Trophoblast cell (in vitro differentiated cells and primary cell): ENCODE results near the gene KISS1R.
A peak's percentile ranks its signal among the peaks of the same experiment; 100 is the strongest.

ENCODE experiments used
- DNase-seq, 2 donors: peaks; one replicate each; pipeline ENCODE4 v3.0.0-alpha.2; 2016
- H2AFZ ChIP-seq: 2 replicates; pipeline ENCODE4 v1.6.1; 2013; ENCODE audit warnings: low read length, moderate library complexity, mild to moderate bottlenecking; ENCODE audit not compliant: insufficient read depth, poor library complexity
- H2AK5ac ChIP-seq: 2 replicates; pipeline ENCODE4 v1.6.1; 2013; ENCODE audit warnings: mild to moderate bottlenecking, low read length
- H2BK120ac ChIP-seq: 2 replicates; pipeline ENCODE4 v1.6.1; 2013; ENCODE audit warnings: low read length, mild to moderate bottlenecking, moderate library complexity; ENCODE audit not compliant: insufficient read depth, poor library complexity
- H2BK12ac ChIP-seq: 2 replicates; pipeline ENCODE4 v1.6.1; 2013; ENCODE audit warnings: mild to moderate bottlenecking, low read length, moderate library complexity
- H2BK5ac ChIP-seq: 2 replicates; pipeline ENCODE4 v1.6.1; 2013; ENCODE audit warnings: low read length, low read depth, moderate library complexity, mild to moderate bottlenecking; ENCODE audit not compliant: poor library complexity
- H3K14ac ChIP-seq: 2 replicates; pipeline ENCODE4 v1.6.1; 2013; ENCODE audit warnings: mild to moderate bottlenecking, low read length
- H3K18ac ChIP-seq: 2 replicates; pipeline ENCODE4 v1.6.1; 2013; ENCODE audit warnings: mild to moderate bottlenecking, low read length
- H3K23ac ChIP-seq: 2 replicates; pipeline ENCODE4 v1.6.1; 2013; ENCODE audit warnings: low read length
- H3K27ac ChIP-seq: 2 replicates; pipeline ENCODE4 v1.5.1; 2013; ENCODE audit warnings: low read depth, mild to moderate bottlenecking, inconsistent platforms, low read length, moderate library complexity
- H3K27me3 ChIP-seq: 2 replicates; pipeline ENCODE4 v1.6.1; 2013; ENCODE audit warnings: inconsistent platforms, mild to moderate bottlenecking, low read length, moderate library complexity; ENCODE audit not compliant: insufficient read depth
- H3K36me3 ChIP-seq, 2 experiments: 1 replicate in 1 of 2; 2 replicates in 1 of 2; pipeline ENCODE4 v1.6.1; 2013; ENCODE audit warnings: low read length in 2 of 2, mild to moderate bottlenecking in 2 of 2, moderate library complexity in 1 of 2; ENCODE audit not compliant: insufficient read depth in 2 of 2, control insufficient read depth in 1 of 2
- H3K4ac ChIP-seq: 2 replicates; pipeline ENCODE4 v1.6.1; 2013; ENCODE audit warnings: low read depth, mild to moderate bottlenecking, low read length, moderate library complexity
- H3K4me1 ChIP-seq, 2 experiments: 1 replicate in 1 of 2; 2 replicates in 1 of 2; pipeline ENCODE4 v1.6.1; 2013; ENCODE audit warnings: low read length in 2 of 2, mild to moderate bottlenecking in 2 of 2, moderate library complexity in 1 of 2; ENCODE audit not compliant: insufficient read depth in 2 of 2, control insufficient read depth in 1 of 2
- H3K4me2 ChIP-seq: 2 replicates; pipeline ENCODE4 v1.6.1; 2013; ENCODE audit warnings: inconsistent platforms, mild to moderate bottlenecking, low read length, moderate library complexity
- H3K4me3 ChIP-seq: 2 replicates; pipeline ENCODE4 v1.5.1; 2013; ENCODE audit warnings: mild to moderate bottlenecking, low read depth, low read length, inconsistent platforms
- H3K79me1 ChIP-seq: one replicate; pipeline ENCODE4 v1.6.1; 2013; ENCODE audit warnings: low read length
- H3K79me2 ChIP-seq: 2 replicates; pipeline ENCODE4 v1.6.1; 2013; ENCODE audit warnings: low read length, mild to moderate bottlenecking; ENCODE audit not compliant: control insufficient read depth, insufficient read depth, poor library complexity
- H3K9ac ChIP-seq: 2 replicates; pipeline ENCODE4 v1.6.1; 2013; ENCODE audit warnings: mild to moderate bottlenecking, low read length
- H3K9me3 ChIP-seq: 2 replicates; pipeline ENCODE4 v1.6.1; 2013; ENCODE audit warnings: low read depth, mild to moderate bottlenecking, control low read depth, inconsistent platforms, low read length; ENCODE audit not compliant: insufficient read depth
- H4K12ac ChIP-seq: 2 replicates; pipeline ENCODE4 v1.6.1; 2013; ENCODE audit warnings: low read depth, mild to moderate bottlenecking, low read length, moderate library complexity
- H4K8ac ChIP-seq: 2 replicates; pipeline ENCODE4 v1.6.1; 2013; ENCODE audit warnings: low read depth, mild to moderate bottlenecking, low read length, moderate library complexity
- H4K91ac ChIP-seq: one replicate; pipeline ENCODE4 v1.6.1; 2013; ENCODE audit warnings: low read depth, mild to moderate bottlenecking, low read length, moderate library complexity
- WGBS: extraction: QIAGEN DNeasy Blood & Tissue Kit; methylation state at CpG from one replicate; pipeline ENCODE4 v1.1.7; 2013; ENCODE audit warnings: missing lambda C conversion rate; ENCODE audit not compliant: insufficient read length, insufficient coverage; ENCODE audit errors: extremely low coverage; 5-methylcytosine and 5-hydroxymethylcytosine counted together

KISS1R gene

DNA sequence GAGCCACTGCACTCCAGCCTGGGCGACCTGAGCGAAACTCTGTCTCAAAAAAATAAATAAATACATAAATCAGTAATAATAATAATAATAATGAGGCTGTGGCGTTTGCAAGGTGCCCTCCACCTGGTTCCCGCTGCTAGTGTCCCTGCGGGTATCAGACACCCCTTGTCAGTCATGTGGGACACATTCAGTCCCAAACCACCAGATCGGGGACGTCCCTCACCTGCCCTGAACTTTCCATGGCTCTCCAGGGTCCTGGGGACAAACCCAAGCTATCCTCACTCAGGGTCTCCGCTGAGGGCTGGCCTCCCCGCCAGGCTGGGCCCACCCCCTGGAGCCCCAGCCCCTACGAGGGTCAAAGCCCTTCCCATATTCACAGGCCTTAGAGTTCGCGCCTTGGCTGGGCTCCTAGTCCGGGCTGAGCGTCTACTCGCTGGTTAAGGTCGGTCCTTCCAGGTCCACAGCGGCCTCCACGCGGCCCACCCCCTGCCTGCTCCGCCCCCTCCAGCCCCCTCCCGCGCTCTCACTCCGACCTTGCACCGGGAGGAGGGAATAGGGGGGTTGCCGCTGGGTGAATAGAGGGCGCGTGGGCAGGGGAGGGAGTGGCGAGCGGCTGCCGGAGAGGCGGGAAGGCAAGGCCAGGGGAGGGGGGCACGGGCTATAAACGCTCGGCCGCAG lies 349 bp upstream of the KISS1R start:
- H3K9me3 ChIP-seq = peaks cover 11% of the 10 kb centered on the region
- whole genome bisulfite sequencing = no CpG with 5 or more reads among the region's 35 CpGs
- no peak overlapping the region for H2BK120ac ChIP-seq
- no peak overlapping the region for H2AK5ac ChIP-seq
- no peak overlapping the region for H4K8ac ChIP-seq
- no peak overlapping the region for H3K9ac ChIP-seq
- H3K23ac ChIP-seq = no peak overlapping the region
- peaks cover 6% of the 10 kb centered on the region for H3K79me1 ChIP-seq
- H3K4me2 ChIP-seq = peak overlapping the region; percentile 57
- no peak overlapping the region for H3K27ac ChIP-seq
- H2BK12ac ChIP-seq = no peak overlapping the region
- peaks cover 10 to 16% of the 10 kb centered on the region in 2 experiments for H3K4me1 ChIP-seq
- no peak overlapping the region for H3K18ac ChIP-seq
- H3K27me3 ChIP-seq = peaks cover 40% of the 10 kb centered on the region
- no peak overlapping the region for H3K4ac ChIP-seq
- DNase-seq = no peak
- H3K4me3 ChIP-seq = no peak overlapping the region
- no peak overlapping the region for H2BK5ac ChIP-seq
- H4K91ac ChIP-seq = no peak overlapping the region
- H3K79me2 ChIP-seq = peaks cover 8% of the 10 kb centered on the region
- no peaks in the 10 kb centered on the region for H3K36me3 ChIP-seq
- H3K14ac ChIP-seq = no peak overlapping the region
- H4K12ac ChIP-seq = no peak overlapping the region
- H2AFZ ChIP-seq = no peak overlapping the region

DNA sequence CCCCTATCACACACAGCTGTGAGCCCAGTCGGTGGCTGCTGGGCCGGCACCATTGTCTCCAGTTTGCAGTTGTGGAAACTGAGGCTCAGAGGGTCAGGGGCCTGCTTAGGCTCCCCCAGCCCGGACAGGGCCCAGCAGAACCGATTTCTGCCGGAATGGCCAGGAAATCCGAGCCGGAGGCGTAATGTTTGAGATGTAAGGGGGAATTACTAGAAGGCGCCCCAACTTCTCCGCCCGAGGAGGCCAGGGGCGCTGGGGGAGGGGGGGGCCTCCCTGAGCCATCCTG lies 962 bp downstream of the KISS1R start:
- Histone ChIP-seq H3K4me3 (no peak overlapping the region), H2BK120ac (no peak overlapping the region), H3K36me3 (no peaks in the 10 kb centered on the region)

DNA sequence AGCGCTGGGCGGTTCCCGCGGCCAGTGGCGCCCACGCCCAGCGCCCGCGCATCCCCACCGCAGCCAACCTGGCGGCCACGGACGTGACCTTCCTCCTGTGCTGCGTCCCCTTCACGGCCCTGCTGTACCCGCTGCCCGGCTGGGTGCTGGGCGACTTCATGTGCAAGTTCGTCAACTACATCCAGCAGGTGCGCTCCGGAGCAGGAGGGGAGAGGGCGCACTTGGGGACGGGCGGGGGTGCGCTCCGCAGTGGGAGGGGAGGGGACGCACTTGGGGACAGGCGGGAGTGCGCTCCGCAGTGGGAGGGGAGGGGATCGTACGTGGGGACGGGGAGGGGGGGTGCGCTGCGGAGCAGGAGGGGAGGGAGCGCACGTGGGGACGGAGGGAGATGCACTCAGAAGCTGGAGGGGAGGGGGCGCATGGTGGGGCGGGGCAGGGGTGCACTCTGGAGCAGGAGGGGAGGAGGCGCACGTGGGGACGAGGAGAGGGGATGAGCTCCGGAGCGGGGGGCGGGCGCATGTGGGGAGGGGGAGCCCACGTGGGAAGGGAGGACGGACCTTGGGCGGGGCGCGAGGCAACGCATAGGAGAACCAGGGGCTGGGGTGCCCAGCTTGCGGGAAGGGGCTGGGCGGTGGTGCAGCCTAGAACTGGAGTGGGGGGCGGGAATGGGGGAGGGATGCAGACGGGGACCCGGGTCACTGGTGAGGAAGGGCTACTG lies 1.5 kb downstream of the KISS1R start:
- Histone ChIP-seq H3K4ac (no peak overlapping the region), H3K23ac (no peak overlapping the region), H3K18ac (no peak overlapping the region), H3K27me3 (peaks cover 40% of the 10 kb centered on the region), H3K9ac (no peak overlapping the region), H2BK5ac (no peak overlapping the region), H2BK120ac (no peak overlapping the region), H4K8ac (no peak overlapping the region), H4K12ac (no peak overlapping the region), H3K27ac (no peak overlapping the region), H2AFZ (no peak overlapping the region), H3K79me1 (peaks cover 7% of the 10 kb centered on the region), H4K91ac (no peak overlapping the region), H2AK5ac (no peak overlapping the region), H2BK12ac (no peak overlapping the region), H3K14ac (no peak overlapping the region), H3K79me2 (peaks cover 2% of the 10 kb centered on the region), H3K4me1 (peaks cover 13 to 24% of the 10 kb centered on the region in 2 experiments), H3K36me3 (no peaks in the 10 kb centered on the region), H3K9me3 (peaks cover 11% of the 10 kb centered on the region), H3K4me2 (no peak overlapping the region), H3K4me3 (no peak overlapping the region)
- WGBS = no CpG with 5 or more reads among the region's 58 CpGs
- no peak for DNase-seq

More for the DNA sequence above, 962 bp downstream of the KISS1R start:
- DNase-seq = no peak
- Histone ChIP-seq H4K12ac (no peak overlapping the region), H2BK12ac (no peak overlapping the region), H4K91ac (no peak overlapping the region), H3K4me1 (peaks cover 10 to 18% of the 10 kb centered on the region in 2 experiments), H3K23ac (no peak overlapping the region), H3K18ac (no peak overlapping the region), H3K27ac (no peak overlapping the region), H2AFZ (no peak overlapping the region), H3K9ac (no peak overlapping the region), H3K4ac (no peak overlapping the region), H3K27me3 (peaks cover 40% of the 10 kb centered on the region), H3K79me2 (peaks cover 3% of the 10 kb centered on the region), H3K9me3 (peaks cover 11% of the 10 kb centered on the region), H3K79me1 (peaks cover 7% of the 10 kb centered on the region), H2BK5ac (no peak overlapping the region), H3K4me2 (peak overlapping the region; percentile 57), H3K14ac (no peak overlapping the region), H4K8ac (no peak overlapping the region), H2AK5ac (no peak overlapping the region)
- no CpG with 5 or more reads among the region's 12 CpGs for WGBS

DNA sequence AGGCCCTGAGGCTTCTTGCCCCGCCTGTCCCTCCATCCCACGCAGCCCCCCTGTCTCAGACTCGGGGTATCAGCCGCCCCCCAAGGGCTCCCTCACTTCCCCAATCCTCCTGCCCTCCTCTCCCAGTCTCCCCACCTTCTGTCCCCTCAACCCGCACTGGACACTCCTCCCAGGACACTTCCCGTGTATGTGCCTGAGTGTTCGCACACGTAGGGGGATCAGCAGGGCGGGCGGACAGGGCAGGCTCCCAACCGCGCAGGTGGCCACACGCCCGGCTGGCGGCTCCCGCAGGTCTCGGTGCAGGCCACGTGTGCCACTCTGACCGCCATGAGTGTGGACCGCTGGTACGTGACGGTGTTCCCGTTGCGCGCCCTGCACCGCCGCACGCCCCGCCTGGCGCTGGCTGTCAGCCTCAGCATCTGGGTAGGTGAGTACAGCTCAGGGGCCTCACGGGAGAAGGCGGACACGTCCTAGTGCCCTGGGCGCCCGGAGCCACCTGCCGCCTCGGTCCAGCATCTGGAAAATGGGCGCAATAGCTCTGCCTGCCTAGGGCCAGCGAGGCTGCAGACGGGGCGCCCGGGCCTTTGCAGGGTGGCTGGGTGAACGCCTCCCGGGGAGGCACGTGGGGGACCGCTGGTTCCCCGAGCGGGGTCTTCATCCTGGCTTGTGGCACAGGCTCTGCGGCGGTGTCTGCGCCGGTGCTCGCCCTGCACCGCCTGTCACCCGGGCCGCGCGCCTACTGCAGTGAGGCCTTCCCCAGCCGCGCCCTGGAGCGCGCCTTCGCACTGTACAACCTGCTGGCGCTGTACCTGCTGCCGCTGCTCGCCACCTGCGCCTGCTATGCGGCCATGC lies 2.3 kb downstream of the KISS1R start:
- Histone ChIP-seq H4K8ac (no peak overlapping the region), H2AFZ (no peak overlapping the region), H2AK5ac (no peak overlapping the region), H3K14ac (no peak overlapping the region), H3K27ac (no peak overlapping the region), H3K4me3 (no peak overlapping the region), H3K27me3 (peaks cover 40% of the 10 kb centered on the region), H3K79me2 (peaks cover 2% of the 10 kb centered on the region), H3K9ac (no peak overlapping the region), H4K91ac (no peak overlapping the region), H2BK5ac (no peak overlapping the region), H3K9me3 (peaks cover 13% of the 10 kb centered on the region), H3K4ac (no peak overlapping the region), H3K4me1 (peaks cover 18 to 30% of the 10 kb centered on the region in 2 experiments), H3K4me2 (peak overlapping the region; percentile 54), H3K36me3 (no peaks in the 10 kb centered on the region), H3K79me1 (peaks cover 15% of the 10 kb centered on the region), H2BK120ac (no peak overlapping the region), H2BK12ac (no peak overlapping the region), H3K23ac (no peak overlapping the region), H3K18ac (no peak overlapping the region), H4K12ac (no peak overlapping the region)
- no CpG with 5 or more reads among the region's 68 CpGs for WGBS
- peak; percentile 87 to 92 for DNase-seq
